Stomach (tissue), 9 donors: ENCODE results near the gene CFAP221. TPM values are rescaled to one million over a fixed set of nuclear protein-coding genes. Genes with fewer than 3 reads are reported as not detected.
A peak's percentile ranks its signal among the peaks of the same experiment; 100 is the strongest.

Experiments used
- DNase-seq, 2 donors: peaks; one replicate each; pipeline versions ENCODE4 v3.0.0 to v3.0.0-alpha.2; 2013 to 2019
- H3K27ac ChIP-seq, 5 donors: fragments of 200-600 bp in 4 of 5; sonication (generic) in 4 of 5; one replicate each; pipeline ENCODE4 v1.5.1; 2013 to 2019; ENCODE audit warnings: mild to moderate bottlenecking in 1 of 5, moderate library complexity in 1 of 5
- H3K27me3 ChIP-seq, 3 donors: fragments of 200-600 bp; sonication (generic); one replicate each; pipeline ENCODE4 v1.5.1; 2017 to 2019; ENCODE audit warnings: mixed run types in 1 of 3
- H3K36me3 ChIP-seq, 4 donors: fragments of 200-600 bp; sonication (generic); 1 replicate in 3 of 4; 2 replicates in 1 of 4; pipeline ENCODE4 v1.5.1; 2016 to 2019
- H3K4me1 ChIP-seq, 4 donors: fragments of 200-600 bp; sonication (generic); one replicate each; pipeline ENCODE4 v1.5.1; 2016 to 2019
- H3K4me3 ChIP-seq, 4 donors: fragments of 200-600 bp; sonication (generic) in 3 of 4; one replicate each; pipeline ENCODE4 v1.5.1; 2016 to 2019; ENCODE audit warnings: mild to moderate bottlenecking in 1 of 4
- H3K9me3 ChIP-seq, 4 donors: fragments of 200-600 bp; sonication (generic); one replicate each; pipeline ENCODE4 v1.5.1; 2016 to 2019
- CTCF ChIP-seq, 7 experiments: fragments of 450-650 bp in 4 of 7; fragments of 200-600 bp in 3 of 7; sonication (generic) in 3 of 7; IDR thresholded peaks; one replicate each; pipeline ENCODE4 v1.5.1; 2016 to 2019; ENCODE audit warnings: antibody characterized with exemption in 7 of 7, control low read depth in 2 of 7, mild to moderate bottlenecking in 1 of 7
- EP300 ChIP-seq: sonication (generic); formaldehyde crosslinking; IDR thresholded peaks from one replicate; pipeline ENCODE4 v1.6.1; 2017; ENCODE audit warnings: antibody characterized with exemption
- POLR2A ChIP-seq, 4 donors: fragments of 450-650 bp; IDR thresholded peaks; one replicate each; pipeline ENCODE4 v1.6.1; 2016; ENCODE audit warnings: antibody characterized with exemption in 4 of 4, control low read depth in 2 of 4, mild to moderate bottlenecking in 1 of 4, moderate library complexity in 1 of 4
- POLR2AphosphoS5 ChIP-seq, 3 donors: sonication (generic); formaldehyde crosslinking; IDR thresholded peaks; one replicate each; pipeline ENCODE4 v1.6.1; 2016; ENCODE audit warnings: antibody characterized with exemption in 3 of 3
- WGBS, 5 donors: extraction: QIAGEN DNeasy Blood & Tissue Kit in 3 of 5; methylation state at CpG; one replicate each; pipeline versions ENCODE4 v1.1.5 to v1.1.7; 2013 to 2018; 5-methylcytosine and 5-hydroxymethylcytosine counted together
- intact Hi-C: fragments of 100-400 bp; cut with DNase I; formaldehyde crosslinking; loops from one replicate; pipeline ENCODE4 v1.15.1; 2023; ENCODE audit warnings: low total_unique reads
- polyA plus RNA-seq, 3 donors: library from polyadenylated mRNA; stranded (reverse); fragments of 200-250 nt; gene quantifications; one replicate each; pipeline ENCODE4 v1.2.3, GENCODE V29; 2013
- total RNA-seq, 5 donors: library from RNA; depleted of rRNA; stranded (reverse); fragments of >200 nt; gene quantifications; one replicate each; pipeline versions ENCODE4 v1.1.0 to v1.2.3, GENCODE V29; 2014 to 2016
- donor health status: healthy with polysubstance abuse.
- donor health status: Bipolar disorder and iron deficiency.
- donor health status: healthy.

The CFAP221 gene
- total and polyA plus RNA-seq, 8 donors = 0.31 to 15.1 (median 1.1) TPM; not detected in 2

DNA sequence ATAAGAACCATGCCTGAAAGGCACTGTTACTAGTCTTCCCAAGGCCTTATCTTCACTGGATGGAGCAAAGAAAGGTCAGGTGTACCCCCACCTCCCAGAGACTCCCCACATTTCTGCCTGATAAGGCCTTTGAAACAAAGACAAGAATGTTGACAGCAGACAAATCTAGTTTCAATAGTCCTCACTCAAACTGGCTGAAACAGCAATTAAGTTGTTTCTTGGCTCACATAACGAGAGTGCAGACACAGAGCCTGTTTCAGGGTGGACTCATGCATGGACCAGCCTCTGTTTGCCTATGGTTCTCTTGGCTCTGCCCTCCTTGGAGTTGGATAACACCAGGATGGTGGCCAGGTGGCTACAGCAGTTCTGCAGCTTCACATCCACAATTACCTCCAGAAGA lies 7.5 kb upstream of the CFAP221 start:
- Histone ChIP-seq H3K27me3 (peaks cover 0 to 5% (median 0%) of the 10 kb centered on the region in 3 donors), H3K27ac (no peak overlapping the region), H3K36me3 (no peaks in the 10 kb centered on the region), H3K4me3 (no peak overlapping the region), H3K4me1 (no peaks in the 10 kb centered on the region), H3K9me3 (peaks cover 0 to 28% (median 18%) of the 10 kb centered on the region in 4 donors)
- DNase-seq = peak; percentile 34 to 59
- TF ChIP-seq CTCF (IDR thresholded peaks at IDR 0.05) (no peak), EP300 (no peak), POLR2A (IDR thresholded peaks at IDR 0.05) (no peak), POLR2AphosphoS5 (IDR thresholded peaks at IDR 0.05) (no peak)
- intact Hi-C loops = no loop called here
- WGBS, 5 donors = 18 to 57% (median 36%) methylated on average over 1 of the region's 1 CpG

GRCh38 chr2:119537792-119538191 lies 6.5 kb upstream of the CFAP221 start:
- no peaks in the 10 kb centered on the region for H3K36me3 ChIP-seq
- H3K9me3 ChIP-seq = peaks cover 0 to 25% (median 12%) of the 10 kb centered on the region in 4 donors
- H3K4me1 ChIP-seq = no peaks in the 10 kb centered on the region
- intact Hi-C loops = no loop called here
- no peak for TF ChIP-seq POLR2AphosphoS5 (IDR thresholded peaks at IDR 0.05)
- no peak for TF ChIP-seq CTCF (IDR thresholded peaks at IDR 0.05)
- TF ChIP-seq EP300 = no peak
- TF ChIP-seq POLR2A (IDR thresholded peaks at IDR 0.05) = no peak
- no peak overlapping the region for H3K4me3 ChIP-seq
- H3K27me3 ChIP-seq = peaks cover 0 to 12% (median 0%) of the 10 kb centered on the region in 3 donors
- no peak overlapping the region for H3K27ac ChIP-seq
- no peak for DNase-seq

DNA sequence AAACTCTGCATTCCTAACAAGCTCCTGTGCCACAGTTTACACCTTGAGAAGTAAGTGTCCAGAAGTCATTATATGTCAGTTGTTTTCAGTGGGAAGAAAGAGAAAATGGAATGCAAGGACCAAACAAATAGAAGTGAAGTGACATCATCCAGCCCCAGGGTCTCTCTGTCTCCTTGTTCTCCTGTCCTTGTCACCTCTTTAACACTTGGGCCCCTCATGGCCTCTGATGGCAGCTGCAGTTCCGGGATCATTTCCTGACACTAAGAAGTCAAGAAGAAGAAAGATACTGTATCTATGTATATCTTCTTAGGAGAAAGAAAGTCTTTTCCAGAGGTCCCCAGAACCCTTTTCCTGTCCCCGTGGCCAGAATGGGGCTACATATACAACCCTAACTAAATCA lies 2.8 kb upstream of the CFAP221 start:
- Histone ChIP-seq H3K27ac (no peak overlapping the region), H3K4me1 (peaks cover 7 to 30% (median 15%) of the 10 kb centered on the region in 4 donors), H3K4me3 (no peak overlapping the region), H3K27me3 (peaks cover 0 to 31% (median 5%) of the 10 kb centered on the region in 3 donors), H3K36me3 (no peaks in the 10 kb centered on the region), H3K9me3 (no peaks in the 10 kb centered on the region)
- intact Hi-C loops = no loop called here
- WGBS, 5 donors = 73 to 91% (median 81%) methylated on average over 2 of the region's 2 CpGs
- TF ChIP-seq EP300 = no peak
- TF ChIP-seq POLR2A (IDR thresholded peaks at IDR 0.05) = no peak
- TF ChIP-seq POLR2AphosphoS5 (IDR thresholded peaks at IDR 0.05) = no peak
- no peak for TF ChIP-seq CTCF (IDR thresholded peaks at IDR 0.05)
- DNase-seq = no peak

DNA sequence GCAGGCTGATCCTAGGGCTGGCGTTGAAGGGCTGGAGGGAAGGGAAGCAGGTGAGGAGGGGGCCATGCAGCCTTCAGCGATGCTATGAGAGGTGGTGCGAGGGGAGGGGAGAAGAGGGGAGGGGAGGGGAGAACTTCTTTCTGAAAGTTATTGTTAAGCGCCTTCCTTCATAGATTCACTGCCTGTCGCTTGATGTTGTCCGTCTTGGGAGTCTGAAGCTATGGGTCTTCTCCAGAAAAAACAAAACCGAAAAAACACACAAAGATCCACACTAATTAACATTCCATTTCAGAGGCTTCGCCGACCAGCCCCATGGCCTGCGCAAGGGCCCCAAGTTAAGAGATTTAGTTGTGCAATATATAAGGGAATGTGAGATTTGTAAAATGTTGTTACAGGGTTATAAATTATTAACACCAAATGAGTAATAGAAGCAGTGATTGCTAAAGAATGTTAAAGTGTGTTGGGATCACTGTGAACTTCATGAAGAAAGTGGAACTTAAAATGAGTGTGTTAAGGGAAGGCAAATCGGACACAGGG lies 758 bp downstream of the CFAP221 start:
- Histone ChIP-seq H3K36me3 (no peaks in the 10 kb centered on the region), H3K27me3 (peaks cover 0 to 31% (median 5%) of the 10 kb centered on the region in 3 donors), H3K27ac (peak overlapping the region; percentile 53 to 87 (median 83)), H3K4me1 (peaks cover 7 to 55% (median 28%) of the 10 kb centered on the region in 4 donors), H3K9me3 (no peaks in the 10 kb centered on the region), H3K4me3 (peak overlapping the region; percentile 62 to 70 (median 66))
- intact Hi-C loops = no loop called here
- TF ChIP-seq EP300 (no peak), CTCF (IDR thresholded peaks at IDR 0.05) (no peak), POLR2A (IDR thresholded peaks at IDR 0.05) (no peak), POLR2AphosphoS5 (IDR thresholded peaks at IDR 0.05) (no peak)
- WGBS, 5 donors = 50 to 58% (median 54%) methylated on average over 11 of the region's 11 CpGs
- DNase-seq = no peak
